ENCODE results near the gene BACE2.

The BACE2 gene

DNA sequence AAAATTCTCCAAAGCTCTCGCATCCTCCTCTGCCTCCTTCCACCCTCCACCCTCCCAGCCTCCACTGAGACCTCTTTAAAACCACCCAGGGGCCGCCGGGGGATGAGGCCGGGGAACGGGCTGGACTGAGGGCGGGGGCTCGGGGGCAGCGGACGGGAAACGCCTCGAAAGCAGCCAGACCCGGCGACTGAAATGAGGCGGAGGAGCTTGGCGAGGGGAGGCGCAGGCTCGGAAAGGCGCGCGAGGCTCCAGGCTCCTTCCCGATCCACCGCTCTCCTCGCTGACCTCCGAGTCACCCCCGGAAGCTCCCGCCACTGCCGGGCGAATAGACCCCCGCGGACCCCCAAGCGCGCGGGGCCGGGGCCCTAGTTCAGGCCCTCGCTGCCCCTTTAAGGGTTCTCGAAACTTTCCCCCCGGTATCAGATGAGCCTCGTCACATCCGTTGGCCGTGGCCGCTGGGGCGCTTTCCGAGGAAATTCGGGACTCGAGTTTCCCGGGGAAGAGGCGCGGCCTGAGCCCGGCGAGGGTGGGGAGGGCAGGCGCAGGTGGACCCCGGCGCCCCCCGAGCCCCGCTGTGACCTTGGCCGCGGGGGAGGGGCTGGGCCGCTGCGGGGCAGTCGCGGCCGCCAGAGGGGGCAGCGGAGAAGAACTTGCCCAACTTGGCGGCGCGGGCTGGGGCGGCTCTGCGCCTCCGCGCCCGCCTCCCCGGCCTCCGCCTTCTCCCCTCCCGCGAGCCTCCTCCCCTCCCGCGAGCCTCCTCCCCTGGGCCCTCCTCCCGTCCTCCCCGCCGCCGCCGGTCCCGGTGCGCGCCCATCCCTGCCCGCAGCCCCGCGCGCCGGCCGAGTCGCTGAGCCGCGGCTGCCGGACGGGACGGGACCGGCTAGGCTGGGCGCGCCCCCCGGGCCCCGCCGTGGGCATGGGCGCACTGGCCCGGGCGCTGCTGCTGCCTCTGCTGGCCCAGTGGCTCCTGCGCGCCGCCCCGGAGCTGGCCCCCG lies at the start of gene BACE2:
BACE2 (plus strand) TSS at position 813 of the 995 bp plus-strand sequence; CDS start at position 917, 104 bp downstream.
- DNase-seq (ENCODE audit: low spot score) = peak; percentile 65

DNA sequence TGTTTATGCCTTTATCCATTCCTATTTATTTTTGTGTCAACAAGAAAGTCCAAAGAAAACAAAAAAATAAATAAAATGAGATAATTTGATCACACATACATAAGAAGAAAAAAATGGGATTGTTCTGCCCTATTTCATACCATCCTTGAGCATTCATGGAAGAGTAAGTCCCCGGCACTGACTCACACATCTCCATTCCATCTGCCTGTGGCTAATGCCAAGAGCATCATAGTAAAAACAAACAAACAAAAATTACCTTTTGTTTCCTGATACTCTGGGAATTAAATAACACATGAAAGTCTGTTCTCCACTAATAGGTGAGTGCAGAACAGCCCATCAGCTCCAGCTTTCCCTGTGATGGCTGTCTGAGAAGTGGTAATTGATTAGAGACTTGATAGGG lies 48.1 kb upstream of the BACE2 start:
- no peak for DNase-seq (ENCODE audit: low spot score)

- DNase-seq (ENCODE audit: low spot score) = no peak
These were observed 47.0 kb upstream of the BACE2 start for GRCh38 chr21:41120997-41121396.

DNA sequence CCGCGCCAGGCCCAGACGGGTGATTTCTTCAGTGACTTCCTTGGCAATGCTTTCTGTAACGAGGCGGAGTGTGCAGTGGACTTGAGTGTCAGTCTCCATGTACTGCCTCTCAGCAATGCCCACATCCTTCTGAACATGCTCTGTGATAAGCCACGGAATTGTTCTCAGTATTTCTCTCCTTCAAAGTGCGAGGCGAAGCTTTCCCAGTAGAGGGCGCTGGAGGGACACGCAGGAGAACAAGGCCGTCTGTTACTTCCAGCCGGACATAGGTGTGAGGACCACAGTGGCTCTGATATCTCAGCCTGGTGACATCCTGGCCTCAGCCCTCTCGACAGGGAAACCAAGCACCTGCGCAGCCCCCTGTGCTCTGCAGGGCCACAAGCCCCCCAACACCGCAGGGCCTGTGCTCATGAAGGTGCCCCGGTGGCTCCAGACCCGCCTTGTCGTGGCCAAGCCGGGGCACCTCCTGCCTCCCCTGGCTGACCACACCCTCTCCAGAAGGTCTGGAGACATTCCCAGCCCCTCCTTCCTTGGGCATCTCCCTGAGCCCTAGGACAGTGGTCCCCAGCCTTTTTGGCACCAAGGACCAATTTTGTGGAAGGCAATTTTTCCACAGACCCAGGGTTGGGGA lies 46.1 kb upstream of the BACE2 start:
- DNase-seq (ENCODE audit: low spot score) = peak; percentile 36

- no peak for DNase-seq (ENCODE audit: low spot score)
These were observed 43.2 kb upstream of the BACE2 start for GRCh38 chr21:41124641-41125201.

GRCh38 chr21:41128981-41129380 lies 39.0 kb upstream of the BACE2 start:
- no peak for DNase-seq (ENCODE audit: low spot score)

DNA sequence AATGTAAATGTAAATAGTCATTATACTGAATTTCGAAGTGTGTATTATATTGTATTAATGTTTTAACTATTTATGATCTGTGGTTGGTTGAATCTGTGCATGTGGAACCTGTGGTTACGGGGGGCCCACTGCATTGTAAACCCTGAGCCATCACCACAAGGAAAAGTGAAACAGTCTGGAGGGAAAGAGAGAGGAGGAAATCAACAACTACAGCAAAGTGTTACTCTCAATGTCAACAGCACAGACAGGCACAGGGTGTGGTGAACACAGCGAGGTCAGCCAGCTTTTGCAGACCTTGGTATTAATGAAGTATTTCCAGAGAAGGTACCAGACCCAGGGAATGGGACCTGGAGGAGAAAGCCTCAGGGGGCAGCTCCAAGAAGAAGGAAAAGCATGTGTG lies 37.1 kb upstream of the BACE2 start:
- no peak for DNase-seq (ENCODE audit: low spot score)

DNA sequence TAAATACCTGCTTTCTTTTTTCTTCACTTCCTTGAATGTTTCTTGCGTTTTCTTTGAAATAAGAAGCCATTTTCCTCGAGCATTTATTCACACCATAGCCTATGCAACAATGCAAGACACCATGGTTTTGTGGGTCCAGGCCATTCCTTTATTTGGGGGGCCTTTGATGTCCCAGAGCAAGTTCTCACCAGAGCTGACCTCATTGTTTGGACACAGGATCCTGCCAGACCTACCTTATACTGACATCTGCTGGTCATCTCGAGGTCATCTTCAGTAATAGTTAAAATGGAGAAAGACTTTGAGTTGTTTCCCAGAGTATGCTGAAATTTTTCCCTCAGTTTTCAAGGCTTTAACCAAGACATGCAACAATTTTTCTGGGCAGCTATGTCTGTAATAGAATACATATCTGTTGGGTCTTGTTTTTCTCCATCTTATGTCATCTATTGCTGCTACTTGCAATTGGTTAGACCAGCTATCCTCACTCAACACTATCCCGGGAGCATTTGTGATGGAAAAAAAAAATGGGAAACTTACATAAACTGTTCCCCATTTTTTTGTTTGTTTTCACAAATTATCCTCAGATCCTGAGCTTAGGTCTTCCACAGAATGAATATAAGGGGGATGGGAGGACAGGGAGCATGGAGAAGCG lies 34.0 kb upstream of the BACE2 start:
- no peak for DNase-seq (ENCODE audit: low spot score)

DNA sequence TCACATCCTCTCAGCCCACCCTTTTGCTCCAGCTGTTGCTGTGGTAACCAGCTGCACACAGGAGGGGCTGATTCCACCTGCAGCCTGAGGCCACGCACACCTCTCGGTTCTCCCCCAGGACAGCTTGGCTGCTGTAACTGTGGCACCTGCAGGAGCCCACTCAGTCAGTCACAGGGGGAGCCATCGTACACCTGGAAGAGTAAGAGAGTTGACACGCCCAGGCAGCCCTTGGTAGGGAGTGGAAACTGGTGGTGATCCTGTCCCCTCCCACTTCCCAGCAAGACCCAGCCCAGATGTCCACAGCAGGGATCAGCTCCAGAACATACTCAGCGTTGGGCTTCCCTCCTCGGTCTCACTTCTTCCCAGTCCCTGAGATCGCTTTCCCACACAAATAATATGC lies 32.2 kb upstream of the BACE2 start:
- DNase-seq (ENCODE audit: low spot score) = no peak

DNA sequence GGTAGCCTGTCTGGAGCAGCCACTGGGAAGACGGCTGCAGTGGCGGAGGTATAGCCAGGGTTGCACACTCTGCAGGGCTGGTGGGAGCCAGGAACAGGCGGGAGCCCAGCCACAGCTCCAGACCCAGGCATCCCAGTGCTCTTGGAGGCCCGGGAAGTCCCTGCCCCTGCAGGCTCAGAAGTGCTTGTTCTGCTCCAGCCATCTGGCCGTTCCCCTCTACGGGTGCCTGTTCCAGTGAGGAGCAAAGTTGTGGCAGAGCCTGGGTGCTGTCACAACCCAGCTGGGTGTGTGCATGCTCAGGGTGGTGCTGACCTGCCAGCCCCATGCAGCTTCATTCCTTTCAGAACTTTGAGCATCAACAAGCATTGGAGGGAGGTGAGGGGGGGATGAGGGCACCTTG lies 31.7 kb upstream of the BACE2 start:
- DNase-seq (ENCODE audit: low spot score) = no peak

DNA sequence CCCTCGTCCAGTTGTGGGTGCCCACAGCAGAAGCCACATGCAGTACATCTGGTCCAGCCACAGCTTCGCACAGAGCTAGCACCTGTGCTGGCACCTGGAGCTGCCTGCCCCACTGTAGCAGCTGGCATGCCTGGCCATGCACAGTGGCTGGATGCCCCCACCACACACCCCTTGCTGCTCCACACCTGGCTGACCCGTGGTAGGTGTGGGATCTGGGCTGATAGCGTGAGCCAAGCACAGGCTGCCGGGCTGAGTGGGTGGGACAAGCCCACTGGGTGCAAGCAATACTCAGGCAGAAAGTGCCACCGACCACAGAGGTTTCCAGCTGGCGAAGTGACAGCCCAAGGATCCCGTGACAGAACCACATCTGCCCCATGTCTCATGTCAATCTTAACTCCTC lies 30.6 kb upstream of the BACE2 start:
- no peak for DNase-seq (ENCODE audit: low spot score)

- DNase-seq (ENCODE audit: low spot score) = no peak
These were observed 30.1 kb upstream of the BACE2 start for GRCh38 chr21:41137889-41138288.

- DNase-seq (ENCODE audit: low spot score) = no peak
These were observed 29.2 kb upstream of the BACE2 start for GRCh38 chr21:41138711-41139110.

GRCh38 chr21:41139275-41139674 lies 28.7 kb upstream of the BACE2 start:
- no peak for DNase-seq (ENCODE audit: low spot score)

GRCh38 chr21:41139951-41140350 lies 28.0 kb upstream of the BACE2 start:
- DNase-seq (ENCODE audit: low spot score) = no peak

- DNase-seq (ENCODE audit: low spot score) = no peak
These were observed 26.9 kb upstream of the BACE2 start for GRCh38 chr21:41141031-41141457.

DNA sequence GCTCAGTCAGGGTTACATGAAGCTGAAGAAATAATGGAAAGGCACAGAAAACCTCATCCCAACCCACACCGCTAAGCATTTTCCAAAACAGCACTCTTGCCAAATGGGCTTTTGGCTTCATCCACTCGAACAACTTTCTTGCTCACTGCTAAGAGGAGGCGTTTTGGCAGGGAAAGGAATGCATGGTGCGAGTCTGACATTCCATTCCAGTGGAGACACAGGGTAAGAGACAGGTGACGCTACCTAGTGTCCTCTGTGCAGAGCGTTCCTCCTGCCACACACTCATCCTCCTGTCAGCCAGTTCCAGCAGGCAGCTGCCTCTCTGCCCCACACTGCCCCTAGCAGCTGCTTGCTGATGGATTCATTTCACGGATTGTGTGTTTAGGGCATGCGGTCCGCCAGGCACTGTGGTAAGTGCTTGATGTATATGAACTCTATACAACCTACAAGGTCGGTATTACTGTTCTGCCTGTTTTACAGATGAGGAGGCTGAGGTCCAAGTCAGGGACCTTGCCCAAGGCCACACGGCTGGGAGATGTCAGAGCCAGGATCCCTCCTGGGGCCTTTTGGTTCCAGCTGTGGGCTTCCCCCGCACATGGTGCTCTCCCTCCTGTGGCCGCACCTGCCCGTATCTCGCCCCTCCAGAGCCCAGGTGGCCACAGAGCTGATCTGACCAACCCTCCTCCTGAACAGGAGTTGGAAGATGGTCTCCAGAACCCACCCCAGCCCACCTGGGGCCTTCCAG lies 25.7 kb upstream of the BACE2 start:
- DNase-seq (ENCODE audit: low spot score) = no peak

DNA sequence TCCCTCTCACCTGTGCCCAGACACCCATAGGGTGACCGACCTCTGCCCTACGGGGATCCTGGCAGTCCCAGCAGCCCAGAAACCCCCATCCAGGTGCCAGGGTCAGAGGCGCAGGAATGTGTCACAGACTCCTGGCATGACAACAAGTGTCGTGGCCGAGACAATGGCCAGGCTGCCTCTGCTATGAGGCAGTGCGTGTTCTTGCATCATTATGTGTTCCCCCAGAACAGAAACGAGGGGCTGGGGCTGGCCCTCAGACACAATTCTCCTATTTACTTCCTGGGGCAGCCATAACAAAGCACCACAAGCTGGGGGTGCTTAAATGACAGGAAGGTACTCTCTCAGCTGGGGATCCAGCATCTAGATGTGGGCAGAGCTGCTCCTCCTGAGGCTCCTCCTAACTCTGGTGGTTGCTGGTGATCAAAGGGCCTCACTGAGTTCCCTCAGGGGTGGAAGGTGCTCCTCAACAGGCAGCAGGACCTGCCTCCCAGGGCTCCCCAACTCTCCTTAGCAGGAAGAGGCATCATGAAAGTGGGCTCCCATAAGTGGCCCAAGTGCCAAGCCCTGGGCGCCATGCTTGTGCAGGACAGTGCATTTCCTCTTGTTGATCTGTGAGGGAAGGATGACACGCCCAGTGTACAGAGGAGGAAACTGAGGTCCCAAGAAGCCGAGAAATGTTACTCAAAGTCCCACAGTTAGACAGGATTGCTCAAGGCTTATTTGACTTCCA lies 24.2 kb upstream of the BACE2 start:
- no peak for DNase-seq (ENCODE audit: low spot score)

DNA sequence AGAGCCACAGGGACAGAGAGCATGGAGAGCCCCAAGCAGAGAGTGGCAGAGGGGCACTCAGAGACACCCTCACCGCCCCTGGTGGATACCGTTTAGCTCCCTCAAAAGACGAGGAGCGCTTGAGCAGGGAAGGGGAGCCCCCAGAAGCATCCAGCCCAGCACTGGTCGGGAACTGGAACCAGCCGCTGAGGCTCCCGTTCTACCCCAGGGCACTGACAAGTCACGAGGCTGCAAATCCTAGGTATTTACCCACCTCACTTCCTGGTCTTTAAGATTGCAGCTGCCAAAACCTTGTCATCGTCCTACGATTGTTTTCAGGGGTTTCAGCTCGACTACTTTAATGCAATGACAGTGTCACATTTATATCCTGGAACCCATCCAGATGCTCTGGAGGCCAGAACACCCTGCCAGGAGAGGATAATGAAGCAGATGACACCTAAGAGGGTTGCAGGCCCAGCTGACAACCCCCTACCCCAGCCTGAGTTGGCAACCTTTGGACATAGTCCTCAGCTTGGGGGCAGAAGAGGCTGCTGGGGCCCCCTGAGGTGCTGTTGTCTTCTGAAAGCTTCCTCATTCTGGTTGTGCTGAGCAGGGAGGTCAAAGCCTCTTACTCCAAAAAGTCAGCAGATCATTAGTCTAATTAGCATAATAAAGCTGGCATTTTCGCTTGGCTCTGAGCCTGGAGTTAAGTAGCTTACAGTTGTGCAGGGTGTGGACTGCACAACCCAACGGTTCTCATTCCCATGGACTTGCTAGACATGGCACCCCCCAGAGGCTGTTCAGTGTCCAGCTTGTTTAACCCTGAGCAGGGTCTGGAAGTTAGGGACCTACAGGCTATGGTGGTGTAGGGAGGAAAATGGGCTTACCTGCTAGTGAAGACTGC lies 20.6 kb upstream of the BACE2 start:
- DNase-seq (ENCODE audit: low spot score) = no peak

GRCh38 chr21:41147979-41148355 lies 20.0 kb upstream of the BACE2 start:
- DNase-seq (ENCODE audit: low spot score) = no peak

All from germinal center (tissue), 1 donor.